WTC11 (cell line): ENCODE measurements around the gene GLB1L3. TPM values are rescaled to one million over a fixed set of nuclear protein-coding genes. Genes with fewer than 3 reads are reported as not detected.

Experiments used
- ATAC-seq: fragments of 200-7000 bp; cut with Tn5 transposase; 2 replicates; pipeline ENCODE4 v1.10.0; 2021; ENCODE audit warnings: mild to moderate bottlenecking, moderate library complexity
- CTCF ChIA-PET: fragments of 300-600 bp; sonication (Branson Sonifier 250); formaldehyde crosslinking; loops from one replicate; lab custom pipeline; 2021; ENCODE audit warnings: antibody characterized with exemption; lab: Charles Lee
- POLR2A ChIA-PET: fragments of 350-600 bp; sonication (Branson Sonifier 250); formaldehyde crosslinking; loops from one replicate; lab custom pipeline; 2021; ENCODE audit warnings: antibody characterized with exemption; lab: Charles Lee
- DNase-seq: peaks from one replicate; pipeline ENCODE4 v3.0.0; 2021; ENCODE audit warnings: low spot score
- H3K27ac Mint-ChIP-seq: 2 replicates; pipeline ENCODE4 v1.8.0; 2021; ENCODE audit warnings: mixed read lengths
- H3K27me3 Mint-ChIP-seq: 2 replicates; pipeline ENCODE4 v1.8.0; 2021; ENCODE audit warnings: low read depth, mild to moderate bottlenecking, moderate library complexity, mixed read lengths
- H3K36me3 Mint-ChIP-seq: 2 replicates; pipeline ENCODE4 v1.8.0; 2021; ENCODE audit warnings: mixed read lengths
- H3K4me1 Mint-ChIP-seq: 2 replicates; pipeline ENCODE4 v1.8.0; 2022; ENCODE audit warnings: mixed read lengths
- H3K4me3 Mint-ChIP-seq: 2 replicates; pipeline ENCODE4 v1.8.0; 2021; ENCODE audit warnings: mild to moderate bottlenecking, moderate library complexity, mixed read lengths
- H3K9me3 Mint-ChIP-seq: 2 replicates; pipeline ENCODE4 v1.8.0; 2021; ENCODE audit warnings: mixed read lengths
- AFF4 ChIP-seq: sonication (generic); formaldehyde crosslinking; IDR thresholded peaks from 2 replicates; pipeline ENCODE4 v1.8.1; 2023; ENCODE audit warnings: mild to moderate bottlenecking, missing genetic modification reagents, borderline replicate concordance
- ATF3 ChIP-seq: sonication (generic); formaldehyde crosslinking; conservative IDR thresholded peaks from 2 replicates; pipeline ENCODE4 v1.8.1; 2022; ENCODE audit warnings: mild to moderate bottlenecking, missing genetic modification reagents
- CDX4 ChIP-seq: fragments of 250-450 bp; sonication (Bioruptor Pico); IDR thresholded peaks from 2 replicates; pipeline ENCODE4 v1.9.0; 2021; ENCODE audit warnings: moderate library complexity, mild to moderate bottlenecking, inconsistent platforms, borderline replicate concordance
- CREB1 ChIP-seq: sonication (generic); formaldehyde crosslinking; IDR thresholded peaks from 2 replicates; pipeline ENCODE4 v1.8.0; 2023; ENCODE audit warnings: mild to moderate bottlenecking, missing genetic modification reagents
- ETV6 ChIP-seq: sonication (generic); formaldehyde crosslinking; IDR thresholded peaks from 2 replicates; pipeline ENCODE4 v1.8.1; 2022; ENCODE audit warnings: mild to moderate bottlenecking, missing genetic modification reagents
- FOXP1 ChIP-seq: sonication (generic); formaldehyde crosslinking; IDR thresholded peaks from 2 replicates; pipeline ENCODE4 v1.8.0; 2022; ENCODE audit warnings: missing genetic modification reagents, mild to moderate bottlenecking, moderate library complexity, borderline replicate concordance
- GTF2I ChIP-seq: fragments of 250-450 bp; sonication (Bioruptor Pico); conservative IDR thresholded peaks from 2 replicates; pipeline ENCODE4 v1.4.0; 2021; ENCODE audit warnings: mild to moderate bottlenecking
- IRF2 ChIP-seq: sonication (generic); formaldehyde crosslinking; IDR thresholded peaks from 2 replicates; pipeline ENCODE4 v1.8.0; 2022; ENCODE audit warnings: low read depth, missing genetic modification reagents, borderline replicate concordance
- MAX ChIP-seq: sonication (generic); formaldehyde crosslinking; IDR thresholded peaks from 2 replicates; pipeline ENCODE4 v1.8.0; 2022; ENCODE audit warnings: mild to moderate bottlenecking, missing genetic modification reagents
- MXD4 ChIP-seq: fragments of 250-450 bp; sonication (Bioruptor Pico); IDR thresholded peaks from 2 replicates; pipeline ENCODE4 v1.8.0; 2021; ENCODE audit warnings: mild to moderate bottlenecking, moderate library complexity, borderline replicate concordance
- MYBL2 ChIP-seq: sonication (generic); formaldehyde crosslinking; IDR thresholded peaks from 2 replicates; pipeline ENCODE4 v1.8.1; 2023; ENCODE audit warnings: mild to moderate bottlenecking, moderate library complexity, missing genetic modification reagents
- NFYB ChIP-seq: sonication (generic); formaldehyde crosslinking; conservative IDR thresholded peaks from 2 replicates; pipeline ENCODE4 v1.8.0; 2022; ENCODE audit warnings: low read depth, missing genetic modification reagents
- OVOL2 ChIP-seq: fragments of 250-450 bp; sonication (Bioruptor Pico); IDR thresholded peaks from 2 replicates; pipeline ENCODE4 v1.9.0; 2021; ENCODE audit warnings: mild to moderate bottlenecking, borderline replicate concordance
- RORB ChIP-seq: fragments of 250-450 bp; sonication (Bioruptor Pico); IDR thresholded peaks from 2 replicates; pipeline ENCODE4 v1.9.0; 2021; ENCODE audit warnings: mild to moderate bottlenecking
- SMAD3 ChIP-seq: sonication (generic); formaldehyde crosslinking; IDR thresholded peaks from 2 replicates; pipeline ENCODE4 v1.8.0; 2022; ENCODE audit warnings: missing genetic modification reagents, mild to moderate bottlenecking, borderline replicate concordance
- SMAD4 ChIP-seq: sonication (generic); formaldehyde crosslinking; IDR thresholded peaks from 2 replicates; pipeline ENCODE4 v1.8.0; 2022; ENCODE audit warnings: mild to moderate bottlenecking, missing genetic modification reagents
- TCF7 ChIP-seq: sonication (generic); formaldehyde crosslinking; IDR thresholded peaks from 2 replicates; pipeline ENCODE4 v1.8.0; 2022; ENCODE audit warnings: mild to moderate bottlenecking, low read depth, missing genetic modification reagents, moderate library complexity
- ZNF121 ChIP-seq: sonication (generic); formaldehyde crosslinking; IDR thresholded peaks from 2 replicates; pipeline ENCODE4 v1.8.0; 2023; ENCODE audit warnings: missing genetic modification reagents
- ZNF219 ChIP-seq: sonication (generic); formaldehyde crosslinking; IDR thresholded peaks from 2 replicates; pipeline ENCODE4 v1.8.0; 2023; ENCODE audit warnings: missing genetic modification reagents, mild to moderate bottlenecking, borderline replicate concordance
- ZNF317 ChIP-seq: sonication (generic); formaldehyde crosslinking; IDR thresholded peaks from 2 replicates; pipeline ENCODE4 v1.8.1; 2023; ENCODE audit warnings: low read depth, mild to moderate bottlenecking, moderate library complexity, missing genetic modification reagents, borderline replicate concordance
- ZNF416 ChIP-seq: fragments of 250-450 bp; sonication (Bioruptor Pico); IDR thresholded peaks from 2 replicates; pipeline ENCODE4 v1.9.0; 2021; ENCODE audit warnings: mild to moderate bottlenecking, inconsistent platforms
- total RNA-seq: library from RNA; stranded (reverse); gene quantifications from 3 replicates; pipeline ENCODE4 v1.2.3, GENCODE V29; 2021

GLB1L3 gene
- total RNA-seq, 1 experiment from 2014 or later, result 50.2 TPM

- no peak for DNase-seq
- peaks cover 7% of the 10 kb centered on the region for H3K4me1 Mint-ChIP-seq
- H3K27me3 Mint-ChIP-seq, result peaks cover 12% of the 10 kb centered on the region
- H3K36me3 Mint-ChIP-seq, result no peaks in the 10 kb centered on the region; the same call in 1 of the 2 replicates
- no peak overlapping the region for H3K27ac Mint-ChIP-seq
- no peak for TF ChIP-seq CREB1
- no peak for TF ChIP-seq RORB
- no peak for TF ChIP-seq ZNF317 (CRISPR knock-in tag)
- TF ChIP-seq AFF4 (CRISPR knock-in tag), result no peak
- TF ChIP-seq MXD4 (CRISPR knock-in tag), result no peak
- TF ChIP-seq GTF2I (CRISPR knock-in tag), result no peak
- no peak for TF ChIP-seq NFYB (CRISPR knock-in tag)
- TF ChIP-seq CDX4 (CRISPR knock-in tag), result no peak
- TF ChIP-seq SMAD4 (CRISPR knock-in tag), result no peak
- TF ChIP-seq ETV6 (CRISPR knock-in tag), result no peak
- no peak for TF ChIP-seq IRF2 (CRISPR knock-in tag)
- TF ChIP-seq ATF3 (CRISPR knock-in tag), result no peak
- POLR2A ChIA-PET, result interaction anchor here (0.5 kb wide), 1 partner anchor 124 kb away, joined by 3 read pairs; no protein-coding TSS in a partner anchor
- H3K9me3 Mint-ChIP-seq, result peaks cover 12% of the 10 kb centered on the region
- ATAC-seq, result no peak
- CTCF ChIA-PET, result no interaction called here
- H3K4me3 Mint-ChIP-seq, result no peak overlapping the region
Measured at GRCh38 chr11:134355656-134356055, 79.5 kb downstream of the GLB1L3 start.

GRCh38 chr11:134356656-134357544 lies 80.7 kb downstream of the GLB1L3 start:
- POLR2A ChIA-PET, result no interaction called here
- no peak for TF ChIP-seq FOXP1 (CRISPR knock-in tag)
- no peak for TF ChIP-seq TCF7
- no peak for TF ChIP-seq MAX
- TF ChIP-seq SMAD3, result no peak
- H3K27ac Mint-ChIP-seq, result no peak overlapping the region
- CTCF ChIA-PET, result interaction anchor here (0.6 kb wide), 1 partner anchor 196 kb away, joined by 3 read pairs; no protein-coding TSS in a partner anchor
- peaks cover 12% of the 10 kb centered on the region for H3K27me3 Mint-ChIP-seq
- ATAC-seq (no peak), DNase-seq (no peak)
- no peak overlapping the region for H3K4me3 Mint-ChIP-seq
- peaks cover 8% of the 10 kb centered on the region for H3K9me3 Mint-ChIP-seq
- H3K4me1 Mint-ChIP-seq, result peaks cover 12% of the 10 kb centered on the region
- no peaks in the 10 kb centered on the region; the same call in 1 of the 2 replicates for H3K36me3 Mint-ChIP-seq

GRCh38 chr11:134357545-134357839 lies 81.3 kb downstream of the GLB1L3 start:
- ChIA-PET POLR2A (no interaction called here), CTCF (no interaction called here)
- H3K36me3 Mint-ChIP-seq, result no peaks in the 10 kb centered on the region; the same call in 1 of the 2 replicates

More at GRCh38 chr11:134357545-134357839, 81.3 kb downstream of the GLB1L3 start:
- DNase-seq (peak; percentile 5), ATAC-seq (no peak)
- Mint-ChIP-seq H3K9me3 (peaks cover 8% of the 10 kb centered on the region), H3K27me3 (peaks cover 12% of the 10 kb centered on the region), H3K27ac (no peak overlapping the region), H3K4me3 (no peak overlapping the region), H3K4me1 (peaks cover 15% of the 10 kb centered on the region)
- TF ChIP-seq OVOL2 (CRISPR knock-in tag), result no peak
- TF ChIP-seq MYBL2 (CRISPR knock-in tag), result no peak
- no peak for TF ChIP-seq ZNF416
- TF ChIP-seq ZNF121 (CRISPR knock-in tag), result no peak
- TF ChIP-seq ZNF219 (CRISPR knock-in tag), result no peak
- TF ChIP-seq FOXP1 (CRISPR knock-in tag), result no peak
